Amniotic epithelial cell (primary cell): Measurements from ENCODE around the gene SF1.

Source experiments
- DNase-seq: peaks from one replicate; pipeline ENCODE4 v3.0.0-alpha.2; 2010; ENCODE audit warnings: low read depth

The SF1 gene

DNA sequence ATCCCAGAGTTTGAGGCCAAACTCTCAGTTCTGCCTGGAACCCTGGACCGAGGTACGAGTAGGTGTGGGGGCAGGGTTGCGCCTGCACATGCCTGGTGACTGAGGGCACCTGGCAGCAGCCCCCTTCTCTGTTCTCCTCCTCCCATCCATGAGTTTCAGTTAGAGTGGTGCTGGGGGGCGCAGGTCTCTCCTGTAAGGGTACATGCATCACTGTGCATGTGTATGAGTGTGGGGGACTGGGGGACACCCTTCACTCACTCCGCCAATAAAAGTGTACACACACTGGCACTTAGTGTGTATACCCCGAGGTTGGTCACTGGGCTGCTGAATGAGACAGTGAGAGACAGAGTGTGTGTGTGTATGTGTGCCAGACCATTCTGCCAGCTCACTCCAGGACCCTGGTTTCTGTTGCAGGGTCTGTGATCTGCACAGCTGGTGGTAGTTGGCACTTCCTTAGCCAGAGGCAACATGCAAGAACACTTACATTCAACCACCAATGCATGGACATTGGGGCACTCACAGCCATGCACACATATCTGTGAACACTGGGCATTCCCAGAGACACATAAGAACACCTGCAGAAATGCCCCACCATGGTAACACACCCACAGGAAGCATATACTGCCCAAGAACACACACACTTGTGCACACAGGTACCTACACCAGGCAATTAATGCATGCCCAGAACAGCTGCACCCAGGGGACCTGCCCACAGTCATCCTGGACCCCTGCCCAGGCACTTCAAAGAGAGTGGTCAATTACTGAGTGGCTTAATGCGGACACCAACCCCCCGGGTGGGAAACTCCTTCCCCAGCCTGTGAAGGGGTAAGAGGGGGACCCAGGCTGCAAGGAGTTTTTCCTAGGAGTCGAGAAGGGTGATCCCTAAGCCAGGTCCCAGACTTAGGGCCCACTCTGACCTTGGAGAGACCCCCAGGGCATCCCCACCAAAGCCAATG, 54.2 kb downstream of the SF1 start:
- no peak for DNase-seq

DNA sequence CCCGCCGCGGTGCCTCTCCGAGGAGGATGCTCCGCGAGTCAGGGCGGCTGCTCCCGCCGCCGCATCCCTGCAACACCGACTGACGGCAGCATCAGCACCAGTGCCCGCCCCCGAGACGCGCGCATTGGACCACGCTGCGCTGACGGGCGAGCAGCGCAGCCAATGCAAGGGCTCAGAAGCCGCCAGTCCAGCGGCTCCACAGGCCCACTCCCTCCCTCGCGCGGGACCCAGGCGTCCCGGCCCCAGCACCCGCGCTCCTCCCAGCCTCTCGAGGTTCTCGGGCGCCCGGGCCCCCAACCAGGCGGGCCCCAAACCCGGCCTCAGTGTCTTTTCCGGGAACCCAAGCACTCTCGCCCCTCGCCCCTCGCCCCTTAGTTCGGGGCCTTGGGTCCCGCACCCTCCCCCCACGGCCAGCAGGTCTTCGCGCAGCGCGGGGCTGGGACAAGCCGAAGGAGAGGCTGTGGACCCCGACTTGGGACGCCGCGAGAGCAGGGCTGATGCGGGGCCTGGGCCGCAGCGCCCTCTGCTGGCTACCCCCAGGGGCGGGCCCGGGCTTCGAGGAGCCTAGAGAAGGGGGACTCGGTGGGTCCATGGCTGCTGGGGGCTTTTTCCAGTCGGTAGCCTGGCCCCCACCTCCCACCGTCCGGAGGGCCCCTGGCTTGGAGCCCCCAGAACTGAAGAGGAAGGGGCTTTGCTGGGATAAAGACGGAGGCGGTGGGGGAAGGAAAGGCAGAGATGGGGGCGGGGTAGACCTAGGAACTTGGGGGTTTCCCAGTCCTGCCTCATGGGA, 55.0 kb downstream of the SF1 start, which contains the start of gene NRXN2:
NRXN2 (minus strand) TSS at position 81 of the 790 bp plus-strand sequence. CDS start 9,498 bp downstream, outside the sequence.
- DNase-seq = peak; percentile 68

DNA sequence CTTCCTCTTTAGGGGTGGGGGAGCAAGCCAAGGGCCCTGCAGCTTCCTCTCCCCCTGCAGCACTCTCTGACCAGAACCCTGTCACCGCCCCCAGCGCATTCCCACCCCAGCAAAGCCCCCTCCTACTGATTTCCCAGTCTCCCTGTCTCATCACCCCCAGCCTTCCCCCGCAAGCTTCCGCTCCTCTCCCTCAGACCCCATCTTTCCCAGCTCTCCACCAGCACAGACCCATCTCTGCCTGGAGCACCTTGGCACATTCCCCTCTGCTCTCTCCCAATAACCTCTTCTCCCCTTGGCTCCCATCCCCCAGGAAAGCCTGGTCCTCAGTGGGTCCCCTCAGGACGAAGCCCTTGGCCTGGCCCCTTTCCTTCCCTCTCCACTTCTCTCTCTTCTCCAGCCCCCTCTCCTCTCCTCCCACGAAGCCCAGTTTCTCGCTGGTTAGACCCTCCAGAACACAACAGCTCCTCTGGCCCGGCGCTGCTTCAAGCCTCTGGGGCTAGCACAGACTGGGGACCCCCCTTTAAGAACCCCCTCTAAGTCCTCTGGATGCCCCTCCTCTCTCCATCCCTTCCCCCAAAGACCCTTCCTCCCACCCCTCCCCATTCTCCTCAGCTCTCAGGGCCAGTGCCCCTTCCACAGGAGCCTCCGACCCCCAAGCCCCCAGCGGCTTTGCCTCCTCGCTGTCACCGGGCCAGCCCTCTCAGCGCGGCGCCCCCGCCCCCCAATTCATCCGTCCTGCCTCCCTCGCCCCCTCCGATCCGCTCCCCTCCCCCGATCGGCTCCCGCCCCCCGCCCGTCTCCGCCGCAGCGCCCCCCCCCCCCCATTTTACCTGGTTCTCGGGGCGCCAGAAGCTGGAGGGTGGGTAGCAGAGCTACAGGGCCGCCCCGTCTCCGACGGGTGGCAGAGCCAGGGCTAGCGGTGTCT, 55.9 kb downstream of the SF1 start:
- no peak for DNase-seq

DNA sequence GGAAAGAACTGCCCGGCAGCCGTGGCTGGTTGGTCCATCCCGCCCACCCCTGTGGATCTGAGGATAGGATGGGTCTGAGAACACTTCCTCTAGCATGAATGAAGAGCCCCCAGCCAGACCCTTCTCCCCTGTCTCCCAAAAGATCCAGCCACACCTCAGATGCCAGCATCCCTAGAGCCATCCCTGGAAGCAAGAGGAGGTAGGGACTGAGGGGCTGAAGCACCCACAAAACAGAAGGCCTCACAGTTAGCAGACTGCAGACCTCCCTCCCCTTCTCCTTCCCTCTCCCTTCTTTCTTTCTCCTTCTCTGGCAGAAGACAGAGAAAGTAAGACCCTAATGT, 57.0 kb downstream of the SF1 start:
- DNase-seq = no peak

DNA sequence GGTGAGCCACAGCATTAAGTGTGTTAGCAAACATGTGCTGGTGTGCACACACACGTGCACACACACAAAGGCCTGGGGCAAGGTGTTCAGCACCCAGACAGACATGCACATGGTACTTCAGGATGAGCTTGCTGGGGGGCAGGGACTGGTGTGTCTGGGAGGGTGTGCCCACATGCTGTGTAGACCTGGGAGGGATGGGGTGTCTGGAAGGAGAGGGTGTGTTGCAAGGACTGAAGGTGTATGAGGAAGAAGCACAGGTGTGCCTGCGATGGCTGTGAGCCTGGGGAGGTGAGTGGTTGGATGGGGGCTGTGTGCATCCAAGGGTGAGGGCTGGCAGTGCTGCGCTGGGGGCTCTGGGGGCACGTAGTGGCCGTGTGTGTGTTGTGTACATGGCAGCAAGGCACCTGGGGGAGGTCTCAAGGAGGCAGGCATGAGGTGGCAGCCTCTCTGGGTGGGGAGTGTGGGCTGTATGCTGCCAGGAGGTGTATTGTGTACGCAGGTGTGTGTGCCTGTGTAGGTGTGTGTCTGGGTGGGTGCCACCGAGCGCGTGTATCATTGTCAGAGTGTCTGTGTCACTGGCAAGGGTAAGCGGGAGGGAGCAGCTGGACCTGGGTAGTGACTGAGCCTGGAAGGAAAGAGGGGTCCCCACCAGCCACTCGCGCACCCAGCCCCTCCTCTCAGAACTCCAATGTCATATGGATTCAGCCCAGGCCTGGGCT, 57.5 kb downstream of the SF1 start:
- DNase-seq = no peak

DNA sequence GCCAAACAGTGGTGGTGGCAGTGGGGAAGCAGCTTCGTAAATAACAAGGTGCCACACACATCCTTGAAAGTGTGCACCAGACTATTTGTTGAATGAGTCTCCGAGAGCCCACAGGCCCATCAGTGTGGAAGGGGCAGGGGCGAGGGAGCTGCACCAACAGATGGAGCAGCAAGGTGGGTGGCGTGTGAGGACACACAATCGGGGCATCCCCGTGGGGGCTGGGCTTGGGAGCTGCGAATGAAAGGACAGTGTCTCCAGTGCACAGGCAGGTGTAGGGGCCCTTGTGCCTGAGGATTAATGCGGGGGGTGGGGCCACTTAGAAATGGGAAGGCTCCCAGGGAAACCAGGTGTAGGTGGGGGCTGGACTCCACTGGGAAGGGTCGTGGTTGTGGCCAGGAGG, 58.2 kb downstream of the SF1 start:
- no peak for DNase-seq

DNA sequence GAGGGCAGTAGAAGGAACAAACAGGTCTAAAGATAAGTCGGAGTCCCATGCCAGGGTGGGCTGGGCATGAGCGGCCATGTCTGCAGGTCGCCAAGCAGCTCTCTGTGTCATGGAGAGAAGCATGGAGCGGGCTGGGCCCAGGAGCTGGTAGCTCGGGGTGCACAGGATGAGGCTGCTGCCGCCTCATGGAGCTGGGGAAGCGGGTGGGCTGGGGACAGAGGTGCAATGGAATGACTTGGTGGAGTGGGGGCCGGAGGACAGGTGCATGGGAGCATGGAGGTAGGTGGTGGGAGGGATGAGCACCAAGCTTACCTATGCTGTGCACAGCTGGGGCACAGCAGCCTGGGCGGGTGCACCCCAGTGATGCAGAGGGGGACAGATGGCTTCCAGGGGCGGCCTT, 58.9 kb downstream of the SF1 start:
- no peak for DNase-seq

DNA sequence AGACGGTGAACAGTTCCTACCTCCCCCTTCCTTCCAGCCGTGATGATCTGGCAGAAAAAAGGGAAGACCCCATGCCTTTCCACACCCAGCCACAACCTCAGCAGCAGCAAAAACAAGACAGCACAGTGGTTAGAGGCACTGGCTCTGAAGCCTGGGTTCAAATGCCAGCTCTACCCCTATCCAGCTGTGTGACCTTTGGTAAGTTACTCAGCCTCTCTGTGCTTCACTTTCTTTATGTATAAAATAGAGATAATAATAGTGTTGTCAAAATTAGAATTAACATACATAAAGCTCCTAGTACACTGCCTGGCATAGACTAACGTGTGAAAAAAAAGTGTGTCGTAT, 59.6 kb downstream of the SF1 start:
- no peak for DNase-seq

DNA sequence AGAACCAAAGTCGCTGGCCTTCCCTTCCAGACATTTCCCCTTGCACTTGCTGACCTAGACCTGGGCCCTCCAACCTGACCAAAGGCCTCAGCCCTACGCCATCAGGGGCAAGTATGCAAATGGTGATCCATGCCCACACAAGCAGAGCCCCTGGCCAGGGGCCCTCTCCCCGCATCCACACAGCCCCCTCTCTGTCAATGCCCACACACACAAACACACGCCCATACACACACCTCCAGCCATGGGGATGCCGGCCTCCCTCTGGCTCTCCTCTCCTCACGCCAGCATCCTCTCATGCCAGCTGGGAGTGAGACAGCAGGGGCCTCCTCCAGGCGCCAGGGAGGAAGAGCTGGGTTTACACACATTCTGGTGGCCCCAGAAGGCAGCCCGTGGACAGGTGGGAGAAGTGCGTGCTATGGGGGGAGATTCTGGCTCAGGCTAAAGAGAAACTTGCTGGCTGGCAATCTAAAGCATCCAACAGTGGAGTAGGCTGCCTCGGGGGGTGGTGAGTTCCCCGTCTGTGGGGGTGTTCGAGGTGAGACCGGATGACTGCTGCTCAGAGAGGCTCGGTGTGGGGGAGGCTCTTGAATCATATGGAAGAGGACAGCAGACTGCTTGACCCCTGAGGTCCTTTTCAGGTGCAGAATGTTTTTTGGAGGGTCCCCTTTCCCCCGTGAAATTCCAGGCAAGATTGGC, 60.1 kb downstream of the SF1 start:
- DNase-seq = no peak

DNA sequence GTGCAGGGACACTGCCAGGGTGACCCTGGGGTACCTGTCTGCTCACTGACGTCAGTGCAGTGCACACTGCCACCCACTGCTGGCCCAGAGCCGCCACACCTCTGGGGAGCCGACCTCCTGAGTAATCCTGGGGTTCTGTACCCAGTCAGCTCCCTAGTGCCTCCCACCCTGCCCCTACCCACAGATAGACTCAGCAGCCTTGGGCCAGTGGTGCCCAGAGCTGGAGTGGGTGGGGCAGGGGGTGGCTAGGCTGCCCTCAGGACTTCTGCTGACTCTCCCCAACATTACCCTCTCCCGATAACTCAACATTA, 61.1 kb downstream of the SF1 start:
- no peak for DNase-seq

DNA sequence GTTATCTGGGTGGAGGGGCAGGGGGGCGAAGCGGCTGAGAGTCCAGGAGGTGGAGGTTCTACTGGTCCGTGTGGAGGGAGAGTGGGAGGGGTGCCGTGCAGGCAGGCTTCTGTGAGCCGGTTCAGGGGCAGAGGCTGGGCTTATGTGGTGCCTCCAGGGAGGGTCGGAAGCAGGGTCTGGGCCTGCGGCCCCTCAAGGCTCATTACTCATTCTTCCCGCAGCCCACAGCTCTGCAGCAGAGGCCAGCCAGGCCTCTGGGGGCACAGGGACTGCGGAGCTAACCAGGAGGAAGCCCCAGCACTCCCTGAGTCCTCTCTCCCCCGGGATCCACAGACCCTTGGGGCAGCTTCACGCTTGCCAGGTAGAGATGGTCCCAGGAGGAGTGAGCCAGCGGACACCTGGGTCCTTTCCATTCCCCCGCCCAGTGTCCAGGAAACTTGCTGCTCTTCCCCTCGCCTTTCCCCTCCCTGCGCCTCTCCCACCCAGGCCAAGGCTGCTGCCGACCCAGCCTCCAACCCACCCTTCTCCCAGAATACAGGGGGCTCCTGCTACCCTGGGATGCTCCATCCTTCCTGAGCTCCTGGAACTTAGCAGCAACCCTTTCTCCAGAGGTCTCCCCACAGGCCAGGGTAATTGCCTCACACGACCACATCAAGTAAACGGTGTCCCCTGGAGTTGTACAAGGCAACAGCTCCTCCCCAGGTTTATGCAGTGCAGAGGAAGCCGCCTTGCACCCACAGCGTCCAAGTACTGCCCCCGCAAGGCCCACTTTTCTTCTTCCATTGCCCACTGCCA, 61.7 kb downstream of the SF1 start:
- DNase-seq = no peak

DNA sequence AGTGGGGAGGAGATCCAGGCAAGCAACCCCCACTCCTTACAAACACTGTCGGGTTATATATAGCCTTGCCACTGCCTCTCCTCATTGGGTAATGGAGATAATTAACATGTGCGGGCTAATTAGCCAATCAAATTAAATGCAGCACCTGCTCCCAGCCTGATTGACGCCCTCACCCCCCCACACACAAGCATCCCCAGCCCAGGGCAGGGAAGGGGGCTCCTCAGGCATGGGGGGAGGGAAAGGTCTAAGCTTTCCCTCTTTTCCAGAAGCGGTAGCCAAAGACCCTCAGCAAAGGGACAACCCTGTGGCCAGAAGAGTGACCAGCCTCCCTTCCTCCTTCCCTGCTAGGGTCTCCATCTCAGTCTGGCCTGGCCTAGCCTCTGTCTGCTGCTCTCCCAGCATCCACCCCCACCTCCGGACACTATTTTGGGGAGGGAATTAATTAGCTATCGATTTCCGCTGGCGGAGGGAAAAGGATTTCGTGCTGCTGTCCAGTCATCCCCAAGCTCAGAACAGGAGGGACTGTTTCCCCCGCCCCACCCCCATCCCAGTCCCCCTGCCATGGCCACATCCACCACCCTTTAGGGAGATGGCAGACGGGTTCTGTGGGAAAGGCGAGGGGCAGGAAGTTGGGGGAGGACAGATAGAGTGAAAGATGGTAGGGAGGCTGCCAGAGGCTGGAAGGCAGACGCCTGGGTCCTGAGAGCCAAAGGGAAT, 62.4 kb downstream of the SF1 start:
- no peak for DNase-seq

DNA sequence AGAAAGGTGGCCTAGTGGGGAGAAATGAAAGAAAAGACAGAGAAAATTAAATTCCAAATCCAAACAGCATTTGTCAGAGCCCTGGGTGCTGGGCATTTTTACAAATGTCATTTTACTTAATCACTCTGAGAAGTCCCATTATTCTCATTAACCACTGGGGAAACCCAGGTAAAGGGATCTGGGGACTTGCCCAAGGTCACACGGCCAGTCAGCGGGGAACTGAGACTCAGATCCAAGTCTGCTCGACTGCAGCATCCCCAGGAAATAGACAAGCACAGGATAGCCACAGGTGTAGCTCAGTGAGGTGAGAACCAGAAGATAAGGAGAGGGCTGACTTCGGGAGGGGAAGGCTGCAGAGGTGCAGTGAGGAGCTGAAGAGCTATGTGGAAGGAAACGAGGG, 63.2 kb downstream of the SF1 start:
- no peak for DNase-seq

DNA sequence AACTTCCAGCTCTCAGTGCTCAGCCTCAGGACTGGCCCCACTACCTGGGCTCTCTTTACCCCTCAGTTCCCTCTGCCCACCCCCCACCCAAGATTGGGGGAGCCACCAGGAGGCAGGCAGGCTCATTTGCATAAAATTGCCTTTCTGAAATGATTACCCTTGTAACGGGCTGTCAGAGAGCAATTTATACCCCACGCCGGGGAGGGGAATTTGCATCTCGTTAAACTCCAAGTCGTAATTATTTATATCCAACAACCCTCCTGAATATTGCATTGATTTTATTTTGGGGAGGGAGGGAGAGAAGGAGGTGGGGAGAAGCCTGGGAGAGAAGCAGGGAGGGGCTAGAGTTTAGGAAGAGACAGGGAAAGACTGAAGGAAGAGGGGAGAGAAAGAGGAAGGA, 63.7 kb downstream of the SF1 start:
- DNase-seq = no peak
